ENCODE results near the gene PLXNA2.
A peak's percentile ranks its signal among the peaks of the same experiment; 100 is the strongest.

Gene PLXNA2

GRCh38 chr1:208048904-208049303, 195.3 kb downstream of the PLXNA2 start:
- Histone ChIP-seq H3K4me1 (ENCODE audit: control insufficient read depth, insufficient read depth, low read length) (peaks cover 19% of the 10 kb centered on the region), H3K9me3 (replicated peaks; ENCODE audit: low read length) (no peaks in the 10 kb centered on the region), H3K36me3 (ENCODE audit: insufficient read depth, low read length) (peaks cover 87% of the 10 kb centered on the region), H3K4me2 (ENCODE audit: low read length) (no peak overlapping the region), H3K9ac (ENCODE audit: low read depth, low read length) (no peak overlapping the region), H3K4me3 (ENCODE audit: low read length) (no peak overlapping the region), H3K27me3 (ENCODE audit: control insufficient read depth, insufficient read depth, low read length) (no peaks in the 10 kb centered on the region)

GRCh38 chr1:208047975-208048374, 196.2 kb downstream of the PLXNA2 start:
- Histone ChIP-seq H3K27me3 (ENCODE audit: control insufficient read depth, insufficient read depth, low read length) (no peaks in the 10 kb centered on the region), H3K9ac (ENCODE audit: low read depth, low read length) (no peak overlapping the region), H3K9me3 (replicated peaks; ENCODE audit: low read length) (no peaks in the 10 kb centered on the region), H3K4me3 (ENCODE audit: low read length) (no peak overlapping the region), H3K4me1 (ENCODE audit: control insufficient read depth, insufficient read depth, low read length) (peaks cover 19% of the 10 kb centered on the region), H3K4me2 (ENCODE audit: low read length) (no peak overlapping the region), H3K36me3 (ENCODE audit: insufficient read depth, low read length) (peaks cover 87% of the 10 kb centered on the region)

GRCh38 chr1:208047476-208047934, 196.7 kb downstream of the PLXNA2 start:
- Histone ChIP-seq H3K9ac (ENCODE audit: low read depth, low read length) (peak overlapping the region; percentile 9), H3K27me3 (ENCODE audit: control insufficient read depth, insufficient read depth, low read length) (no peaks in the 10 kb centered on the region), H3K9me3 (replicated peaks; ENCODE audit: low read length) (no peaks in the 10 kb centered on the region), H3K4me3 (ENCODE audit: low read length) (no peak overlapping the region), H3K4me1 (ENCODE audit: control insufficient read depth, insufficient read depth, low read length) (peaks cover 19% of the 10 kb centered on the region), H3K4me2 (ENCODE audit: low read length) (no peak overlapping the region), H3K36me3 (ENCODE audit: insufficient read depth, low read length) (peaks cover 87% of the 10 kb centered on the region)

- H3K9ac ChIP-seq (ENCODE audit: low read depth, low read length), result no peak overlapping the region
- H3K4me1 ChIP-seq (ENCODE audit: control insufficient read depth, insufficient read depth, low read length), result peaks cover 19% of the 10 kb centered on the region
- no peaks in the 10 kb centered on the region for H3K9me3 ChIP-seq (replicated peaks; ENCODE audit: low read length)
- peaks cover 87% of the 10 kb centered on the region for H3K36me3 ChIP-seq (ENCODE audit: insufficient read depth, low read length)
- H3K4me2 ChIP-seq (ENCODE audit: low read length), result no peak overlapping the region
- no peak overlapping the region for H3K4me3 ChIP-seq (ENCODE audit: low read length)
- no peaks in the 10 kb centered on the region for H3K27me3 ChIP-seq (ENCODE audit: control insufficient read depth, insufficient read depth, low read length)
Observed at GRCh38 chr1:208045463-208046260, 198.5 kb downstream of the PLXNA2 start.

GRCh38 chr1:208044589-208045462, 199.4 kb downstream of the PLXNA2 start:
- H3K4me1 ChIP-seq (ENCODE audit: control insufficient read depth, insufficient read depth, low read length), result peaks cover 19% of the 10 kb centered on the region
- no peaks in the 10 kb centered on the region for H3K27me3 ChIP-seq (ENCODE audit: control insufficient read depth, insufficient read depth, low read length)
- H3K36me3 ChIP-seq (ENCODE audit: insufficient read depth, low read length), result peaks cover 88% of the 10 kb centered on the region
- H3K9me3 ChIP-seq (replicated peaks; ENCODE audit: low read length), result no peaks in the 10 kb centered on the region
- H3K9ac ChIP-seq (ENCODE audit: low read depth, low read length), result no peak overlapping the region
- H3K4me3 ChIP-seq (ENCODE audit: low read length), result no peak overlapping the region
- H3K4me2 ChIP-seq (ENCODE audit: low read length), result no peak overlapping the region

- H3K4me2 ChIP-seq (ENCODE audit: low read length), result no peak overlapping the region
- H3K9me3 ChIP-seq (replicated peaks; ENCODE audit: low read length), result no peaks in the 10 kb centered on the region
- peaks cover 19% of the 10 kb centered on the region for H3K4me1 ChIP-seq (ENCODE audit: control insufficient read depth, insufficient read depth, low read length)
- no peak overlapping the region for H3K4me3 ChIP-seq (ENCODE audit: low read length)
- no peak overlapping the region for H3K9ac ChIP-seq (ENCODE audit: low read depth, low read length)
- H3K27me3 ChIP-seq (ENCODE audit: control insufficient read depth, insufficient read depth, low read length), result no peaks in the 10 kb centered on the region
- H3K36me3 ChIP-seq (ENCODE audit: insufficient read depth, low read length), result peaks cover 87% of the 10 kb centered on the region
Observed at GRCh38 chr1:208043691-208044181, 200.4 kb downstream of the PLXNA2 start.

GRCh38 chr1:208042868-208043267, 201.3 kb downstream of the PLXNA2 start:
- Histone ChIP-seq H3K4me2 (ENCODE audit: low read length) (no peak overlapping the region), H3K36me3 (ENCODE audit: insufficient read depth, low read length) (peaks cover 88% of the 10 kb centered on the region), H3K9me3 (replicated peaks; ENCODE audit: low read length) (no peaks in the 10 kb centered on the region), H3K4me3 (ENCODE audit: low read length) (no peak overlapping the region), H3K27me3 (ENCODE audit: control insufficient read depth, insufficient read depth, low read length) (no peaks in the 10 kb centered on the region), H3K4me1 (ENCODE audit: control insufficient read depth, insufficient read depth, low read length) (peaks cover 12% of the 10 kb centered on the region), H3K9ac (ENCODE audit: low read depth, low read length) (no peak overlapping the region)

GRCh38 chr1:208042041-208042615, 202.1 kb downstream of the PLXNA2 start:
- peaks cover 90% of the 10 kb centered on the region for H3K36me3 ChIP-seq (ENCODE audit: insufficient read depth, low read length)

GRCh38 chr1:208041505-208041904, 202.7 kb downstream of the PLXNA2 start:
- Histone ChIP-seq H3K9ac (ENCODE audit: low read depth, low read length) (no peak overlapping the region), H3K36me3 (ENCODE audit: insufficient read depth, low read length) (peaks cover 97% of the 10 kb centered on the region), H3K4me3 (ENCODE audit: low read length) (no peak overlapping the region), H3K9me3 (replicated peaks; ENCODE audit: low read length) (no peaks in the 10 kb centered on the region), H3K4me2 (ENCODE audit: low read length) (no peak overlapping the region), H3K4me1 (ENCODE audit: control insufficient read depth, insufficient read depth, low read length) (peaks cover under 1% of the 10 kb centered on the region), H3K27me3 (ENCODE audit: control insufficient read depth, insufficient read depth, low read length) (no peaks in the 10 kb centered on the region)

More at GRCh38 chr1:208042041-208042615, 202.1 kb downstream of the PLXNA2 start:
- Histone ChIP-seq H3K4me2 (ENCODE audit: low read length) (no peak overlapping the region), H3K9me3 (replicated peaks; ENCODE audit: low read length) (no peaks in the 10 kb centered on the region), H3K27me3 (ENCODE audit: control insufficient read depth, insufficient read depth, low read length) (no peaks in the 10 kb centered on the region), H3K4me1 (ENCODE audit: control insufficient read depth, insufficient read depth, low read length) (peaks cover 5% of the 10 kb centered on the region), H3K4me3 (ENCODE audit: low read length) (no peak overlapping the region), H3K9ac (ENCODE audit: low read depth, low read length) (no peak overlapping the region)

- Histone ChIP-seq H3K9ac (ENCODE audit: low read depth, low read length) (no peak overlapping the region), H3K27me3 (ENCODE audit: control insufficient read depth, insufficient read depth, low read length) (no peaks in the 10 kb centered on the region), H3K4me3 (ENCODE audit: low read length) (no peak overlapping the region), H3K36me3 (ENCODE audit: insufficient read depth, low read length) (peaks cover 98% of the 10 kb centered on the region), H3K4me1 (ENCODE audit: control insufficient read depth, insufficient read depth, low read length) (no peaks in the 10 kb centered on the region), H3K4me2 (ENCODE audit: low read length) (no peak overlapping the region), H3K9me3 (replicated peaks; ENCODE audit: low read length) (no peaks in the 10 kb centered on the region)
Observed at GRCh38 chr1:208040821-208041297, 203.3 kb downstream of the PLXNA2 start.
